Body of pancreas (tissue), 4 donors: ENCODE measurements around the gene FSTL1.

ENCODE experiments used
- CTCF ChIP-seq, 7 experiments: fragments of 450-650 bp in 4 of 7; fragments of 200-600 bp in 3 of 7; sonication (generic) in 3 of 7; IDR thresholded peaks; one replicate each; pipeline ENCODE4 v1.5.1; 2016 to 2019; ENCODE audit warnings: antibody characterized with exemption in 7 of 7
- POLR2A ChIP-seq, 3 donors: fragments of 450-650 bp; IDR thresholded peaks; one replicate each; pipeline ENCODE4 v1.6.1; 2016; ENCODE audit warnings: antibody characterized with exemption in 3 of 3, mild to moderate bottlenecking in 2 of 3

DNA sequence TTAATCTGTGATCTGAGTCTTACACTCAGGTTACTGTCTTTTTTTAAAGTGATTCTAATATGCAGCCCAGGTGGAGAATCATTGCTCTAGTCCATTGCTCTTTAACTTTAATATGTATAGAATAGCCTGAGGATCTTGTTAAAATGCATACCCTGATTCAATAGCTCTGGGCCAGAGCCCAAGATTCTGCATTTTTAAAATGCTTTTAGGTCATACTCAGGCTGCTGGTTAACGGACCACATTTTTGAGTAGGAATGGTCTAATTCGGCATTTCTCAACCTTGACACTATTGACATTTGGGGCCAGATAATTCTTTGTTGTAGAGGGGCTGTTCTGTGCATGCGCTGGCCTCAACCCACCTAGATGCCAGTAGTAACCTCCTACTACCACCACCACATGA is 20.9 kb upstream of the FSTL1 start:
- TF ChIP-seq CTCF (IDR thresholded peaks at IDR 0.05): no peak
- no peak for TF ChIP-seq POLR2A (IDR thresholded peaks at IDR 0.05)
